ENCODE measurements around the gene FGF1.
A peak's percentile ranks its signal among the peaks of the same experiment; 100 is the strongest.

FGF1 gene

DNA sequence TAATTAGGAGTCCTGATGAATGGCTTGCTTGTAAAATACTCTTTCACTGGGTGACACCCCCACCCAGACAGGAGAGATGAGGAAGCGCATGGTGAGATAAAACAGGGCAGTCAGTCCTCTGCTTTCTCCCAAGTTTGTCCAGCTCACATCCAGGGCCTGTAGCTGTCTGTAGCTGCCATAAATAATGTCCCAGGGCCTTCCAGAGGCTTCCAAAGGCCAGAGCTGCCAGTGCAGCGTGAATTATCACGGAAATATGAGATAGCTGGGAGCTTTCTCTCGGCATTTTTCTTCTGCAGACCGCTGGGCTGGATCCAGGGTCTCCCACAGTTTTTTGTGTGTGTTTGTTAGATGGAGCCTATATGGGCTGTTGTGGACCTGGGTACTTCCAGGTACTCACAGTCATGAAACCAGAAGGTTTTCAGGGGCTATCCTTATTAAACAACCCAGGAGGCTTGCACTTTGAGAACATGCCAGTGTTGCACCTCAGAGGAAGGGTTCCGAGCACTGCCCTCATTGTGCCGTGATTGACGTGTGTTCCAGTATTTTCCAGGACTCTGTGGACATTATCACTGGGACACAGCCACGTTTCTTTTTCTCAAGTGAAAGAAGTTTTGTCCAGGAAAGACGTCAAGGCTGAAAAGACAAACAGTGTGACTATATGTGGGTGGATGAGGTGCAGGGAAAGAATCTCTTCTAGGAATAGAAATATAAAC is 117.5 kb downstream of the FGF1 start:
- DNase-seq: no peak

DNA sequence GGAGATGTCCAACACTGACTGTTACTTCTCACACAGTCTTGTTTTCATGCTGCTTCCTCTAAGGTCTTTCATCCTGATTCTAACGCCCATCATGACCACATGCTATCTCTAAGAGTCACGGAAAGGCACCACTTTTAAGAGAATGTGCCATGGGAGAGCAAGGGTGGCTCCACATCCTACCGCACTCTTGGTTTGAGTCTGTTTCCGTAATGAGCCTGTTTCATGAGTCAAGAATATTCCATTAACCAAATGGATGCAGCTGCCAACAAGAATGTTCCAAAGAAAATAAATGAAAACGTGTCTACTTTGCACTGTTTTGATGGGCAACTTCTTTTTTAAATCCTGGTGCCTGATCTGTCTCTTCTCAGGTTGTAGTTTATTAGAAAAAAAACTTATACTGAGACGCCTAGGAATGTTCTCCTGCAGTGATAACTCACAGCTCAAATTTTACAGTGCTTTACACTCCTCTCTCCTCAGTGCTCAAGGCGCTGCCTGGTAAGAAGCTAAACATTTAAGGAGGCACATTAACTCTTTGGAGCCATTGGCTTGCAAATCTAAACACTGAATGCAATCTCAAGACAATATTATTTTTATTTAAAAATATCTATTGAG is 124.3 kb downstream of the FGF1 start:
- no peak for DNase-seq

DNA sequence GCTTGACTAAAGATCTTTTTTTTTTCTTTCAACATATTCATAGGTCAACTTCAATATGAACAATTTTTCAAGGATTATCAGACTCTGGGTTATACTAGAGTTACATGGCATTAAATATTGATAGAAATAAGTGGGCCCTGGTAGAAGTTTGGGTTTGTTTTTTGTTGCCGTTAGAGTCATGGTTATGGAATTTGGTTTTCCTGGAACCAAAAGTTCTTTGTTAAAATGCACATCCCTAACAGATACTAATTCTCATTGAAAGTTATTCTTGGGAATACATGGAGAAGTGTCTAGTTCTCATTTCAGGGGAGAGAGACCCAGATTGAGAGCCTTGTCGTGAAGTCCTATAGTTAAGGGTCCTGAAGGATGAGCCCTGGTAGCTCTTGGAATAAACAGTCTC is 124.9 kb downstream of the FGF1 start:
- DNase-seq: no peak

DNA sequence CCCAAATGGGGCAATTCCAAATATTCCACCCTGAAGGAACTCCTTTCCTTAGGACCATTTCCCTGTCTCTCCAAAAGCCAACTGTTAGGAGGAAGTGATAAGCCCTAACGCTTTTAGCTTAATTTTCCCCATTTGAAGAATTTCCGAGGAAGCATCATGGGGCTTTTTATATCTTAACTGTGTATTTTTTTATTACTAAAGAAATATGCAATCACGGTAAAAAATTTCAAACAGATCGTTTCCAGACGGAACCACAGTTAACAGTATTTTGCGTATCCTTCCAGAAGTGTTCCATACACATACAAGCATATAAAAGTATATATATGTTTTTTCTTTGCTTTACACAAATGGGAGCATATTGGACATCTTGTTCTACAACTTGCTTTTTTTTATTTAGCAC is 133.8 kb downstream of the FGF1 start:
- no peak for DNase-seq

DNA sequence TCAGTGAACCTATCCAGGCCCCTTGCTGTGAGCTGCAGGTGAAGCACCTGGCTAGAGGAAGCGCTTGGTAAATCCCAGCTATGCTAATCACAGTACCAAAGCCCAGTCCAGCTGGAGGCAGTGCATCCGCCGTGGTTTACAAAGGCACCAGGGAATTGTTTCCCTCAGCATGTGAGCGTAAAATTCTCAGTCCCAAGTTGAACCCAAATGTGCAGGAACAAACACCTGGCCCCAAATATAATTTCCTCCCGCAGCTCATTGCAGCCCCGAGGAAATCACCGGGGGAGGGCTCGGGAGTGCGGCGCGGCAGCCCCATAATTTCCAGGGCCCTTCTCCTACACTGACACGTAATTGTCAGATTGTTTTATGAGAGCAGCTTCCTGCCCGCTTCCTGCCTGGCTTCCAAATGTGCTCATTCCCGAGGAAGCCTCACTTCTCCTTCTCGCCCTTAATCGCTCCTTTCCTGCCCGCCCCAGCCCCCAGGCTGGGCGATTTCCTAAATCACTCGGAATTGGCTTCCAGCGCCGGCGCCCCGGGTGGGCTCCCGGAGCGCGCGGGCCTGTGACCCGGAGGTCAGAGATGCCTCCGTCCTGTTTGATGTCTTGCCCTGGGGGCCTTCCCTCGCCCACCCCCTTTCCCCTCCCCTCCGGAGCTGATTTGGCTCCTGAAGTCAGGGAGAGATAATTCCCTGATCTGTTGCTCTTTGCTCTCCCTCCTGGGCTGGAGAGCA is 134.4 kb downstream of the FGF1 start:
- DNase-seq: no peak

DNA sequence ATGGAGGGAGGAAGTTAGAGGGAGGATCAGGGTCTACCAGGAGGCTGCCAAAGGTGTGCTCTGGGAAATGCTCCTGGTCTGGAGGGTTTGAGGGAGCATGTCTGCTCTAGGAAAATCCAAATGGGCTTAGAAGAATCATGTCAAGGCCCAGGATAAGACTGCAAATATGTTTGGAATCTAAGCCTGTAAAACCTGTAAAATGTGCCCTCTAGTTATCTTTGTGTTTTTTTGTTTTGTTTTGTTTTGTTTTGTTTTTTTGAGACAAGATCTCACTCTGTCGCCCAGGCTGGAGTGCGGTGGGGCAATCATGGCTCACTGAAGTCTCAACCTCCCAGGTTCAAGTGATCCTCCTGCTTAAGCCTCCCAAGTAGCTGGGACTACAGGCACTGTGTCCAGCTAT is 135.4 kb downstream of the FGF1 start:
- DNase-seq: no peak

DNA sequence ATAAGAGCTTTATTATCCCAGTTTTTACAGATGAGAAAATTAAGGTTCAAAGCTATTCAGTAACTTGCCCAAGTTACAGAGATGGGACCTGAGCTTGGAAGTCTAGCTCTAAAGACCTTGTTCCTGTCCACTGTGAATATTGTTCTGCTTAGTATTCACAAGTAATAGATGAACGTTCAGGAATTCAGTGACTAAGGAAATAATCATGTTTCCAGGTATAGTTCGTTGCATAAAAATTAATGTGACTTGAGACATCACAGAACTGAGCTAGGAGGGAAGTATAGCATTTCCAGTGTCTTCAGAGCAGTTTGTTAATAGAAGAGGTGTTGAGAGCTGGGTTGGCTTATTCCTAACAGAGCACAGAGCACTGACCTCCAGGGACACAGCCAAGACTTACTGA is 136.1 kb downstream of the FGF1 start:
- no peak for DNase-seq

DNA sequence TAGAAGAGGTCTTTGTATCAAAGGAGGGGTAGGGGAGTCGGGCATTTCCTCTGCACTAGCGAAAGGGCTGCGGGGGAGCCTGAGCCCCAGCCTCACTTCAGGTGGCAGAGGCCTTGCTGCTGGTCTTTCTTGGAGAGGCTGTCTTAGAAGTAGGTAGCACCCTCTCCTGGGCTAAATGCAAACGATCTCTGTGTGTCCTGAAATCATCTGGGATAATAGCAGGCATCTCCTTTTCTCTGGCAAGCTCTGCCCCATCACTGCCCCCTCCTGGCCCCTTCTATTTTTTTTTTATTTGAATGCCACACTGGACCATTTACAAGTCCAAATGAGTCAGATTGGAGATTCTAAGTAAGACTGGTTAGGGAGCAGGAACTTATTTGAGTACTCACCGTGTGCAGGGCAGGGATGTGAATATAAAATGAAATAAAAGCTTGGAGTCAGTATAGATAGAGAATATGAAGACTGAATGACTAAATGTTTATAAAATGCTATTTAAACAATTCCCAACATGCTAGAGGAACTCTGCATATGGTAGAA is 137.1 kb downstream of the FGF1 start:
- peak; percentile 12 to 20 for DNase-seq

DNA sequence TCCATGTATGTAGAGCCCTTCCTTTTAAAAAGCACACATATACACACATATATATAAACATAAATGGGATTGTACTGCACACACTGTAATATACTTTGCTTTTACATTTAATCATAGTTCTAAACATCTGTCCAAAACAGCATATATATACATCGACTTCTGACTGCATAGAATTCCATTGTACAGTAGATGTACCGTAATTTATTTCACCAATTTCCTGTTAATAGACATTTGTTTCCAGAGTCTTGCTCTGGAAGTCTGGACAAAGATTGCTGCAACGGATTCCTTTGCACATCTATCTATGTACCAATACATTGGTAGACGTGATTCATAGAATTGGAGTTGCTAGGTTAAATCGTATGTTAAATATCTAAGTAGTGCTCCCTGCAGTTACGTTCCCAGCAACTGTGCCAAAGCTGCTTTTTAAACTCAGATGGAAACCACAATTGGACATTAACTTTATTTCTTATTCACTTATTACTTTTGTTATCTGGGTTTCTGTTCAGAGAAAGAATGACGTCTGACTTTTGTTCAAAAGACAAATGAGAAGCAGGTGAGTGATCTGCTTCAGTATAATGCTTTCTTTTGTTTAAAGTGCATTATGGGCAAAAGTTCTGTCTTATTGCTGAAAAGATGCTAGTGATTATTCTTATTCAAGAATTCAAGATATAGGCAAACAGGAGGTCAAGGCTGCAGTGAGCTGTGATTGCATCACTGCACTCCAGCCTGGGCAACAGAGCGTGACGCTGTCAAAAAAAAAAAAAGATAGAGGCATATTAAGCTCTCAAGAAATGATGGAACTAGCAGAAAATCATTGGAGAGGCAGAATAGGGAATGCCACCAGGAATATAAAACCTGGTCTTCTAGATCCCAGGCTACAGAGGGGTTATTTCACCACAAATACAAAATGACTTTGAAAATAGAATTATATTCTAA is 138.2 kb downstream of the FGF1 start:
- DNase-seq: no peak

DNA sequence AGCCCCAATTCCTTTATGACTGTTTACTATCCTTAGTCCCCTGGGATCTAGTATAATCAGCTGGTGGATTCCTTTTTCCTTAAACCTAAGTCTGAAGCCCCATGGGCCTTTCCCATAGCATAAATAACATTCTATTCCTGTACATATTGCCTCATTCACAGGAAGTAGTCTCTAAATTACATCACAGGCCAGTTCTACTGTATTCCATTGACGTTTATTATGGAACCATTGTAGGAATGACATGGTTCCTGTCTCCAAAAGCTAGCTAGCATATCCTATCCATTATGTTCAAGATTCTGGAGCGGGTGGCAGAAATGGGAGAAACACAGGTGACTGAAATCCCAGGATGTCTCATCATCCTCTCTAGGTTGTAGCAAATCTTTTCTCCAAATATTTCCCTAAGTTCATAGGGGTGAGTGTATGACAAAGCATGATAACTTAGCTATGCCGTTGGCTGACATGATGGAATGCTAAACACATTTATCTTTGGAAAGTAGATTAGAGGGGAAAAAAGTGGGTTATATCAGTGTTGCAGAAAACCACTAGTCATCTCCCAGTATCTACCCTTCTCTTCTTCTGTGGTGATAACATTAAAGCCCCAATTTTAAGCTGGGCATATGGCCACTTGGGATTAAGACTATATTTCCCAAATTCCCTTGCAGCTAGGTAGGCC is 140.1 kb downstream of the FGF1 start:
- DNase-seq: no peak

DNA sequence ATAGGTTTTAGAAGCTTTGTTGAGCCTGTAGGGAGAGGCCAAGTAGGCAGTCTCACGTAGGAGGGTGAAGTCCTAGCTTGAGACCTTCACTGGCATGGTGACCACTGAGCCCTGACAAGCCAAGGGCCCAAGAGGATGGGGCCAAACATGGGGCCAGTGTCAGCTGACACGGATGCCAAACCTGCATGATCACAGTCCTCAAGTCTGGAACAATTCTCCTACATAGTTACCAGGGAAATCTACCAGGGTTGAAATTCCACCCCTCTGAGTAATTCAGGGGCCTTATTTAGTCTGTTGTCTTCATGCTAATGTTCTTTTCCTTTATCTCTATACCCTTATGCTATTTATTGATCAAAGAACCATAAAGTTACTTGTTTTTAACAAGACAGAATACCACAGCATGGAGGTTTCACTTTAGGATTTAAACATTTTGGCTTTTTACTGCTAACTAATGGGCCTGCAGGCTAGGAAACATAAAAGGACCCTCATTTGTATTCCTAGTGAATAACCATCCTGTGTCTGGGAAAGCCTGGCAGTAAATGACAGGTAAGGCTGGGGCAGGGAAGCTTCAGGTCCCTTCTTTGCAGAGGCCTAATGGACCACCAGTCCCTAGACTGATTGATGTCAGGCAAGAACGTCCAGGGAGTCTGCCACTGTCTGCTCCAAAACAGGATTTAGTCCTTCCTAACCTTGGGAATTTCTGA is 140.8 kb downstream of the FGF1 start:
- no peak for DNase-seq

DNA sequence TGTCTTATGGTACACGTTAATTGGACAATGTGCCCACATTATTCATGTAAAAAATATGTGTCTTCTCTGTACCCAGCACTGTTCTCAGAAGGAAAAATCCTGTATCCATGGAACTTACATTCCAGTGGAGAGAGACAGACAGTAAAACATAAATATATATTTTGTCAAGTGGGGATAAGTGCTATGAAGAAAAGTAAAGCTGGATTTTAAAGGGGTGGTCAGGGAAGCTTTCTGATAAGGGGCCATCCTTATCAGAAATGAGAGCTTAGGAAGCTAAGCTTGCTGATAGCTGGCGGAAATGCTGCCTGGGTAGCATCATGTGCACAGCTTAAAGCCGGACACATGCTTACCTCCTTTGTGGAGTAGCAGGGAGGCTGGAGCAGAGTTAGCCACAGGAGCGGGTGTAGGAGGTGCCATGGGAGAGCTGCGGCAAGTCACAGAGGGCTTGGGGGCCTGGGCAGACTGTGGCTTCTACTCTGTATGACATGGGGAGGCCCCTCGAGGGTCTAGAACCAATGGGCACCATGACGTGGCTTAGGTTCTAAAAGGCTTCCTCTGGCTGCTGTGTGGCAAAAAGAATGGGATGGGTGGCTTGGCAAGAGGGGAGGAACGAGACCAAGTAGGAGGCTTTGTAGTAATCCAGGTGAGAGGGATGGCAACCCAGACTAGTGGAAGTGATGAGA is 141.7 kb downstream of the FGF1 start:
- no peak for DNase-seq

DNA sequence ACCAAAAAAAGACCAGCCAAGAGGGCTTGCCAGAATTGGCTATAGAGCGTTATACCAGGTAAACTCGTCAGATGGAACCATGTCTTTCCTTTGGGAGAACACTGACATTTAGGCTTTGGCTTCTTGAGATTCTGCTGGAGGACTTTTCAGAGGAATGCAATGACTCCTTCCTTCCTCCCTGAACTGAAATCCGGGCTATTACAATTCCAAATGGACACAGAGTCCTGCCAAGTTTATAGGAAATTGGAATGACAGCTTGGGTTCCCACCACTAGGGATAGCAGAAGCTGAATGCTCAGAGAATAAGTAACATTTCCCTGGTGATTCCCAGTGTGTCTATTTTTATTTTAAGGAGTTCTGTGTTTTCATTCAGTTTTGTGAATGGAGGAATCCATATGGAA is 143.0 kb downstream of the FGF1 start:
- no peak for DNase-seq

All from activated CD4-positive, alpha-beta T cell treated with anti-CD3 and anti-CD28 coated beads, Interleukin-2, amount 50 U/mL, for 4 hours (primary cell).